GM19324 (cell line): ENCODE results near the gene PRPF18.

ENCODE experiments used
- ATAC-seq: cut with Tn5 transposase; IDR thresholded peaks from one replicate; pipeline ENCODE4 v1.9.1; 2021; ENCODE audit warnings: mild to moderate bottlenecking, moderate library complexity; ENCODE audit not compliant: unreplicated experiment, low FRiP score

PRPF18 gene

GRCh38 chr10:13665516-13666262 is 78.9 kb downstream of the PRPF18 start:
- no peak for ATAC-seq

GRCh38 chr10:13668126-13668525 is 81.4 kb downstream of the PRPF18 start:
- ATAC-seq, result no peak

- ATAC-seq, result no peak
Observed at GRCh38 chr10:13669182-13669855, 82.6 kb downstream of the PRPF18 start.

- no peak for ATAC-seq
Observed at GRCh38 chr10:13669901-13670300, 83.1 kb downstream of the PRPF18 start.

GRCh38 chr10:13670311-13670710 is 83.5 kb downstream of the PRPF18 start:
- no peak for ATAC-seq

- no peak for ATAC-seq
Observed at GRCh38 chr10:13671904-13672303, 85.1 kb downstream of the PRPF18 start.

- no peak for ATAC-seq
Observed at GRCh38 chr10:13672548-13672947, 85.8 kb downstream of the PRPF18 start.

GRCh38 chr10:13673156-13673555 is 86.4 kb downstream of the PRPF18 start:
- ATAC-seq, result no peak

- no peak for ATAC-seq
Observed at GRCh38 chr10:13674645-13675588, 88.2 kb downstream of the PRPF18 start.

- ATAC-seq, result no peak
Observed at GRCh38 chr10:13678101-13678843, 91.5 kb downstream of the PRPF18 start.
